ENCODE measurements around the gene CDK5RAP2. TPM values are rescaled to one million over a fixed set of nuclear protein-coding genes. Genes with fewer than 3 reads are reported as not detected.

CDK5RAP2 gene
- total RNA-seq, 1 donor from 2014 or later, result 63.6 TPM

- H3K27me3 ChIP-seq (ENCODE audit: low read depth), result no peaks in the 10 kb centered on the region
- no peak overlapping the region for H3K27ac ChIP-seq (replicated peaks)
- no peak for TF ChIP-seq CTCF (IDR thresholded peaks at IDR 0.05; ENCODE audit: borderline replicate concordance)
- no peak overlapping the region for H3K4me3 ChIP-seq
- no peak for DNase-seq
- peaks cover 42% of the 10 kb centered on the region for H3K36me3 ChIP-seq
- peaks cover 12% of the 10 kb centered on the region for H3K4me1 ChIP-seq
- H3K9me3 ChIP-seq (replicated peaks), result no peaks in the 10 kb centered on the region
- intact Hi-C loops (cut with micrococcal nuclease), result no loop called here
Observed at GRCh38 chr9:120416781-120417427, 163.1 kb downstream of the CDK5RAP2 start.

GRCh38 chr9:120413121-120414048 lies 166.6 kb downstream of the CDK5RAP2 start:
- H3K4me1 ChIP-seq, result peaks cover 44% of the 10 kb centered on the region
- H3K27ac ChIP-seq (replicated peaks), result no peak overlapping the region
- H3K4me3 ChIP-seq, result no peak overlapping the region
- peaks cover 45% of the 10 kb centered on the region for H3K36me3 ChIP-seq
- intact Hi-C loops (cut with micrococcal nuclease), result no loop called here
- no peaks in the 10 kb centered on the region for H3K9me3 ChIP-seq (replicated peaks)
- no peak for DNase-seq
- no peaks in the 10 kb centered on the region for H3K27me3 ChIP-seq (ENCODE audit: low read depth)
- TF ChIP-seq CTCF (IDR thresholded peaks at IDR 0.05; ENCODE audit: borderline replicate concordance), result no peak

- Histone ChIP-seq H3K27me3 (ENCODE audit: low read depth) (no peaks in the 10 kb centered on the region), H3K4me3 (no peak overlapping the region), H3K27ac (replicated peaks) (peak overlapping the region; percentile 51), H3K9me3 (replicated peaks) (no peaks in the 10 kb centered on the region), H3K4me1 (peaks cover 44% of the 10 kb centered on the region), H3K36me3 (peaks cover 50% of the 10 kb centered on the region)
- intact Hi-C loops (cut with micrococcal nuclease), result no loop called here
- TF ChIP-seq CTCF (IDR thresholded peaks at IDR 0.05; ENCODE audit: borderline replicate concordance), result no peak
- no peak for DNase-seq
Observed at GRCh38 chr9:120412425-120412951, 167.5 kb downstream of the CDK5RAP2 start.

- DNase-seq, result no peak
- peaks cover 44% of the 10 kb centered on the region for H3K4me1 ChIP-seq
- H3K27me3 ChIP-seq (ENCODE audit: low read depth), result no peaks in the 10 kb centered on the region
- peak overlapping the region; percentile 51 for H3K27ac ChIP-seq (replicated peaks)
- H3K4me3 ChIP-seq, result no peak overlapping the region
- TF ChIP-seq CTCF (IDR thresholded peaks at IDR 0.05; ENCODE audit: borderline replicate concordance), result no peak
- H3K36me3 ChIP-seq, result peaks cover 54% of the 10 kb centered on the region
- no peaks in the 10 kb centered on the region for H3K9me3 ChIP-seq (replicated peaks)
- intact Hi-C loops (cut with micrococcal nuclease), result no loop called here
Observed at GRCh38 chr9:120411862-120412424, 168.0 kb downstream of the CDK5RAP2 start.

- H3K27ac ChIP-seq (replicated peaks), result peak overlapping the region; percentile 51
- no peak overlapping the region for H3K4me3 ChIP-seq
- no peak for DNase-seq
- TF ChIP-seq CTCF (IDR thresholded peaks at IDR 0.05; ENCODE audit: borderline replicate concordance), result no peak
- no peaks in the 10 kb centered on the region for H3K9me3 ChIP-seq (replicated peaks)
- H3K36me3 ChIP-seq, result peaks cover 63% of the 10 kb centered on the region
- intact Hi-C loops (cut with micrococcal nuclease), result no loop called here
- no peaks in the 10 kb centered on the region for H3K27me3 ChIP-seq (ENCODE audit: low read depth)
- H3K4me1 ChIP-seq, result peaks cover 44% of the 10 kb centered on the region
Observed at GRCh38 chr9:120410925-120411501, 169.0 kb downstream of the CDK5RAP2 start.
